ENCODE measurements around the gene PLEKHG5.
"Not testable (repeated sequence)": the region's sequence is repeated elsewhere in the genome, so short reads cannot be mapped to it uniquely, and the experiment has no call there.

DNA sequence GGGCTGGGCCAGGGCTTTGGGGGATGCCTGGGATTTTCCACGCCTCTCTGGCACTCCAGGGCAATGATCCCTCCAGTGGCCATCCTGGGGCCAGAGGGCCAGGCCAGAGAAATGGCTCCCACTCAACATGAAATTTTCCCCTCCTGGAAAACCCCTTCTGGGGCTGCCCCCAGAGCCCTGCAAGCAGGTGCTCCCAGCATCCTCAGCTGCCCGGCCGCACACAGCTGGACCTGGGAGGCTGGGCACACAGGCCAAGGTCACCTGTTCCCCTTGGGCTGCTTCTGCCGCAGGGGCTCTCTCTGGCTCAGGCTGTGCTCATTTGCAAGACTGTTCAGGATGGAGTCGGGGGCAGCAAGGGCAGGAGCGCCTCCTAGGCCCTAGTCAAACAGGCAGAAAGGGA lies 63.0 kb downstream of the PLEKHG5 start:
- TF ChIP-seq, protein P1, sequence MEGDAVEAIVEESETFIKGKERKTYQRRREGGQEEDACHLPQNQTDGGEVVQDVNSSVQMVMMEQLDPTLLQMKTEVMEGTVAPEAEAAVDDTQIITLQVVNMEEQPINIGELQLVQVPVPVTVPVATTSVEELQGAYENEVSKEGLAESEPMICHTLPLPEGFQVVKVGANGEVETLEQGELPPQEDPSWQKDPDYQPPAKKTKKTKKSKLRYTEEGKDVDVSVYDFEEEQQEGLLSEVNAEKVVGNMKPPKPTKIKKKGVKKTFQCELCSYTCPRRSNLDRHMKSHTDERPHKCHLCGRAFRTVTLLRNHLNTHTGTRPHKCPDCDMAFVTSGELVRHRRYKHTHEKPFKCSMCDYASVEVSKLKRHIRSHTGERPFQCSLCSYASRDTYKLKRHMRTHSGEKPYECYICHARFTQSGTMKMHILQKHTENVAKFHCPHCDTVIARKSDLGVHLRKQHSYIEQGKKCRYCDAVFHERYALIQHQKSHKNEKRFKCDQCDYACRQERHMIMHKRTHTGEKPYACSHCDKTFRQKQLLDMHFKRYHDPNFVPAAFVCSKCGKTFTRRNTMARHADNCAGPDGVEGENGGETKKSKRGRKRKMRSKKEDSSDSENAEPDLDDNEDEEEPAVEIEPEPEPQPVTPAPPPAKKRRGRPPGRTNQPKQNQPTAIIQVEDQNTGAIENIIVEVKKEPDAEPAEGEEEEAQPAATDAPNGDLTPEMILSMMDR (IDR thresholded peaks at IDR 0.05; ENCODE audit: insufficient read depth, low read length, poor library complexity, severe bottlenecking) = not testable (repeated sequence)
- TF ChIP-seq EZH2phosphoT487 (conservative IDR thresholded peaks at IDR 0.05; ENCODE audit: low read length) = not testable (repeated sequence)
